Measurements from ENCODE around the gene NXPH1. TPM values are rescaled to one million over a fixed set of nuclear protein-coding genes. Genes with fewer than 3 reads are reported as not detected.

Gene NXPH1
- polyA plus RNA-seq, 4 donors: 0.19 TPM; not detected in 3

GRCh38 chr7:8500286-8500685 is 66.9 kb downstream of the NXPH1 start:
- no peak overlapping the region for H3K4me3 ChIP-seq (ENCODE audit: low read depth in 1 of 3, low read length in 3 of 3)
- no peaks in the 10 kb centered on the region for H3K27me3 ChIP-seq (ENCODE audit: control insufficient read depth in 3 of 3, insufficient read depth in 3 of 3, low read length in 3 of 3)
- no peaks in the 10 kb centered on the region for H3K36me3 ChIP-seq (ENCODE audit: control insufficient read depth in 3 of 3, insufficient read depth in 2 of 3, low read depth in 1 of 3, low read length in 3 of 3)
- no peaks in the 10 kb centered on the region for H3K9me3 ChIP-seq (ENCODE audit: control insufficient read depth in 2 of 2, insufficient read depth in 1 of 2, low read depth in 1 of 2, low read length in 1 of 2)
- WGBS, 3 donors: 49 to 67% (median 65%) methylated on average over 2 of the region's 2 CpGs
- H3K27ac ChIP-seq (ENCODE audit: low read depth in 1 of 3, low read length in 2 of 3): no peak overlapping the region
- FAIRE-seq: no peak
- no peaks in the 10 kb centered on the region for H3K4me1 ChIP-seq (ENCODE audit: control insufficient read depth in 3 of 3, insufficient read depth in 2 of 3, low read depth in 1 of 3, low read length in 2 of 3)
- no peak for DNase-seq

DNA sequence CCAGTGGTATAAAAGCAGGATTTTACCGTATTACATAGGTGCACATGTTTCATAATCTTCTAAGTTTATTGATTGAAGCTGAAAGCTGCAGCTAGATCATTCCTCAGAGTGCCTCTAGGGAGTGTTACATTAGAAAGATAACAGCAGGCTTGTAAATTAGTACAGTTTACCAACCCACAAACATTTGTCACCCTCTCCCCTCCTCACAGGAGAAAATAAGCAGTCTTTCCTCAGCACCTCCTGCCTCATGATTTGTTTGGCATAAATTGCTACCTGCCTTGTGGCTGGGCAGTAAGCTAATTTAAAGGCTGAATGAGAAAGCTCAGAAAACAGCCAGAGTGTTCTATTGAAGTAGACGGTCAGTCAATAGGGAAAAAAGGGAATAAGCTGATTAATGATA is 74.2 kb downstream of the NXPH1 start:
- no peak for FAIRE-seq
- Histone ChIP-seq H3K27me3 (ENCODE audit: control insufficient read depth in 3 of 3, insufficient read depth in 3 of 3, low read length in 3 of 3) (no peaks in the 10 kb centered on the region), H3K4me1 (ENCODE audit: control insufficient read depth in 3 of 3, insufficient read depth in 2 of 3, low read depth in 1 of 3, low read length in 2 of 3) (no peaks in the 10 kb centered on the region), H3K4me3 (ENCODE audit: low read depth in 1 of 3, low read length in 3 of 3) (no peak overlapping the region), H3K27ac (ENCODE audit: low read depth in 1 of 3, low read length in 2 of 3) (no peak overlapping the region), H3K9me3 (ENCODE audit: control insufficient read depth in 2 of 2, insufficient read depth in 1 of 2, low read depth in 1 of 2, low read length in 1 of 2) (no peaks in the 10 kb centered on the region), H3K36me3 (ENCODE audit: control insufficient read depth in 3 of 3, insufficient read depth in 2 of 3, low read depth in 1 of 3, low read length in 3 of 3) (no peaks in the 10 kb centered on the region)
- WGBS, 3 donors: 26 to 63% (median 35%) methylated on average over 2 of the region's 2 CpGs
- no peak for DNase-seq

DNA sequence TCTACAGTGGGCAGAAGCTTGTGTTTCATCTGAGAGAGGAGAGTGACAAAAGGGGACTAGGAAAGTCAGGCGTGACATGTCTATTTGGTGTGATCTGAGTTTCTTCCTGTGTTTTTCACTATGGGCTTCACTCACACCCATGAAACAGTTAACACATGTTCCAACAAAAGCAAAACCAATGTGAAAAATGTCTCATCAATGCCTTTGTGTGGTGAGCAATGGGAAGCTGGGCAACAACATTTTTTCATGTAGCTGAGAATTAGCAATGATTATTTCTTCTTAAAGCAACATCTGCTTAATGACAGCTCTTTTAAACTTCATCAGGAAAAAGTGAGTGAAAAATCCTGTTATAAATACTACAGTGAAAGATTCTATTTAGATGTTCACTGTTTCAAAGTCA is 76.2 kb downstream of the NXPH1 start:
- Histone ChIP-seq H3K4me1 (ENCODE audit: control insufficient read depth in 3 of 3, insufficient read depth in 2 of 3, low read depth in 1 of 3, low read length in 2 of 3) (no peaks in the 10 kb centered on the region), H3K4me3 (ENCODE audit: low read depth in 1 of 3, low read length in 3 of 3) (no peak overlapping the region), H3K36me3 (ENCODE audit: control insufficient read depth in 3 of 3, insufficient read depth in 2 of 3, low read depth in 1 of 3, low read length in 3 of 3) (no peaks in the 10 kb centered on the region), H3K27me3 (ENCODE audit: control insufficient read depth in 3 of 3, insufficient read depth in 3 of 3, low read length in 3 of 3) (no peaks in the 10 kb centered on the region), H3K9me3 (ENCODE audit: control insufficient read depth in 2 of 2, insufficient read depth in 1 of 2, low read depth in 1 of 2, low read length in 1 of 2) (no peaks in the 10 kb centered on the region), H3K27ac (ENCODE audit: low read depth in 1 of 3, low read length in 2 of 3) (no peak overlapping the region)
- WGBS, 3 donors: 80 to 96% (median 85%) methylated on average over 1 of the region's 1 CpG
- DNase-seq (no peak), FAIRE-seq (no peak)

DNA sequence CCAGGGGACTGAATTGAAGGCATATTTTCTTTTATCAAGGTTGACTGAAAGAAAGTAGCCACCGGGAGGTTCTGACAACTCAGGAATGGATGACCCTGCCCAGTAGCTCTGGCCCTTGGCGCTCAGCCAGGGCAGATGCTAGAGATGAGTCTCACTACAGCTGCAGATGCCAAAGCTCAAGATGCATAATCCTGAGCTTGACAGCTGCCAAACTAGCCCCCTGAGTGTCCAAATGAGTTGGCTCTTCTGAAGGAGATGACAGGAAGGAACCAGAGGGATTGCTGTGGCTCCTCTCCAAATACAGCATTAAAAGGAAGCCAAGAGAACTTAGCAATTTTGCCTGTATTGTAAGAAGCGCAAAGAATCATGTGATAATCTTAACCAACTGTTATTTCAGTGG is 78.4 kb downstream of the NXPH1 start:
- WGBS, 3 donors: 67 to 74% (median 73%) methylated on average over 3 of the region's 3 CpGs
- no peaks in the 10 kb centered on the region for H3K9me3 ChIP-seq (ENCODE audit: control insufficient read depth in 2 of 2, insufficient read depth in 1 of 2, low read depth in 1 of 2, low read length in 1 of 2)
- H3K27ac ChIP-seq (ENCODE audit: low read depth in 1 of 3, low read length in 2 of 3): no peak overlapping the region
- DNase-seq (no peak), FAIRE-seq (no peak)
- no peaks in the 10 kb centered on the region for H3K4me1 ChIP-seq (ENCODE audit: control insufficient read depth in 3 of 3, insufficient read depth in 2 of 3, low read depth in 1 of 3, low read length in 2 of 3)
- no peaks in the 10 kb centered on the region for H3K27me3 ChIP-seq (ENCODE audit: control insufficient read depth in 3 of 3, insufficient read depth in 3 of 3, low read length in 3 of 3)
- H3K36me3 ChIP-seq (ENCODE audit: control insufficient read depth in 3 of 3, insufficient read depth in 2 of 3, low read depth in 1 of 3, low read length in 3 of 3): no peaks in the 10 kb centered on the region
- no peak overlapping the region for H3K4me3 ChIP-seq (ENCODE audit: low read depth in 1 of 3, low read length in 3 of 3)

- FAIRE-seq (no peak), DNase-seq (no peak)
- Histone ChIP-seq H3K4me1 (ENCODE audit: control insufficient read depth in 3 of 3, insufficient read depth in 2 of 3, low read depth in 1 of 3, low read length in 2 of 3) (no peaks in the 10 kb centered on the region), H3K4me3 (ENCODE audit: low read depth in 1 of 3, low read length in 3 of 3) (no peak overlapping the region), H3K9me3 (ENCODE audit: control insufficient read depth in 2 of 2, insufficient read depth in 1 of 2, low read depth in 1 of 2, low read length in 1 of 2) (no peaks in the 10 kb centered on the region), H3K27ac (ENCODE audit: low read depth in 1 of 3, low read length in 2 of 3) (no peak overlapping the region), H3K36me3 (ENCODE audit: control insufficient read depth in 3 of 3, insufficient read depth in 2 of 3, low read depth in 1 of 3, low read length in 3 of 3) (no peaks in the 10 kb centered on the region), H3K27me3 (ENCODE audit: control insufficient read depth in 3 of 3, insufficient read depth in 3 of 3, low read length in 3 of 3) (no peaks in the 10 kb centered on the region)
- WGBS, 3 donors: 36 to 68% (median 54%) methylated on average over 3 of the region's 3 CpGs
These were observed 81.5 kb downstream of the NXPH1 start for GRCh38 chr7:8514781-8515519.

GRCh38 chr7:8515640-8516185 is 82.3 kb downstream of the NXPH1 start:
- no peak overlapping the region for H3K27ac ChIP-seq (ENCODE audit: low read depth in 1 of 3, low read length in 2 of 3)
- no peaks in the 10 kb centered on the region for H3K36me3 ChIP-seq (ENCODE audit: control insufficient read depth in 3 of 3, insufficient read depth in 2 of 3, low read depth in 1 of 3, low read length in 3 of 3)
- no peaks in the 10 kb centered on the region for H3K9me3 ChIP-seq (ENCODE audit: control insufficient read depth in 2 of 2, insufficient read depth in 1 of 2, low read depth in 1 of 2, low read length in 1 of 2)
- DNase-seq (no peak), FAIRE-seq (no peak)
- H3K4me1 ChIP-seq (ENCODE audit: control insufficient read depth in 3 of 3, insufficient read depth in 2 of 3, low read depth in 1 of 3, low read length in 2 of 3): no peaks in the 10 kb centered on the region
- 39 to 53% (median 42%) methylated on average over 5 of the region's 5 CpGs for WGBS, 3 donors
- H3K27me3 ChIP-seq (ENCODE audit: control insufficient read depth in 3 of 3, insufficient read depth in 3 of 3, low read length in 3 of 3): no peaks in the 10 kb centered on the region
- H3K4me3 ChIP-seq (ENCODE audit: low read depth in 1 of 3, low read length in 3 of 3): no peak overlapping the region

DNA sequence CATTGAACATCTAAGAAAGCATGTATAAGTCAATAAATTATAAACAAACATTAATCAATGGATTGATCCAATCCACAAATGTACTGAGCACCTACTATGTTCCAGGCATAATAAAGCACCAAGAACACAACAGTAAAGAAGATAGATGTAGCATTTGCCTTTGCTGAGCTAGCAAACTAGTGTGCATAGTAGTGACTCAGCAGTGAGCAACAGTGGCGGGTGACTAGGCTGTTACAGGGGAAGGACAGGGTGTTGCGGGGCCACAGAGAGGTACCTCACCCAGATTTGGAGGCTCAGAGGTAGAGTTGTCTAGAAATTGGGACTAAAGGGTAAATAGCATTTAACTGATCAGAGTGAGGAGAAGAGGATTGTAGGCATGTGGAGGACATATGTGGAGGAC is 83.6 kb downstream of the NXPH1 start:
- DNase-seq: no peak
- Histone ChIP-seq H3K27me3 (ENCODE audit: control insufficient read depth in 3 of 3, insufficient read depth in 3 of 3, low read length in 3 of 3) (no peaks in the 10 kb centered on the region), H3K9me3 (ENCODE audit: control insufficient read depth in 2 of 2, insufficient read depth in 1 of 2, low read depth in 1 of 2, low read length in 1 of 2) (no peaks in the 10 kb centered on the region), H3K4me3 (ENCODE audit: low read depth in 1 of 3, low read length in 3 of 3) (no peak overlapping the region), H3K4me1 (ENCODE audit: control insufficient read depth in 3 of 3, insufficient read depth in 2 of 3, low read depth in 1 of 3, low read length in 2 of 3) (no peaks in the 10 kb centered on the region), H3K27ac (ENCODE audit: low read depth in 1 of 3, low read length in 2 of 3) (no peak overlapping the region), H3K36me3 (ENCODE audit: control insufficient read depth in 3 of 3, insufficient read depth in 2 of 3, low read depth in 1 of 3, low read length in 3 of 3) (no peaks in the 10 kb centered on the region)
- WGBS, 3 donors: 93 to 96% (median 96%) methylated on average over 2 of the region's 2 CpGs
- FAIRE-seq: no peak

- FAIRE-seq (no peak), DNase-seq (no peak)
- H3K9me3 ChIP-seq (ENCODE audit: control insufficient read depth in 2 of 2, insufficient read depth in 1 of 2, low read depth in 1 of 2, low read length in 1 of 2): peaks cover 0 to 8% of the 10 kb centered on the region in 2 donors
- no peak overlapping the region for H3K4me3 ChIP-seq (ENCODE audit: low read depth in 1 of 3, low read length in 3 of 3)
- H3K27ac ChIP-seq (ENCODE audit: low read depth in 1 of 3, low read length in 2 of 3): no peak overlapping the region
- H3K4me1 ChIP-seq (ENCODE audit: control insufficient read depth in 3 of 3, insufficient read depth in 2 of 3, low read depth in 1 of 3, low read length in 2 of 3): no peaks in the 10 kb centered on the region
- 60 to 77% (median 70%) methylated on average over 2 of the region's 2 CpGs for WGBS, 3 donors
- no peaks in the 10 kb centered on the region for H3K27me3 ChIP-seq (ENCODE audit: control insufficient read depth in 3 of 3, insufficient read depth in 3 of 3, low read length in 3 of 3)
- no peaks in the 10 kb centered on the region for H3K36me3 ChIP-seq (ENCODE audit: control insufficient read depth in 3 of 3, insufficient read depth in 2 of 3, low read depth in 1 of 3, low read length in 3 of 3)
These were observed 94.9 kb downstream of the NXPH1 start for GRCh38 chr7:8528311-8528710.

All from small intestine (tissue), 7 donors.